ENCODE data around the gene PSMD2.

DNA sequence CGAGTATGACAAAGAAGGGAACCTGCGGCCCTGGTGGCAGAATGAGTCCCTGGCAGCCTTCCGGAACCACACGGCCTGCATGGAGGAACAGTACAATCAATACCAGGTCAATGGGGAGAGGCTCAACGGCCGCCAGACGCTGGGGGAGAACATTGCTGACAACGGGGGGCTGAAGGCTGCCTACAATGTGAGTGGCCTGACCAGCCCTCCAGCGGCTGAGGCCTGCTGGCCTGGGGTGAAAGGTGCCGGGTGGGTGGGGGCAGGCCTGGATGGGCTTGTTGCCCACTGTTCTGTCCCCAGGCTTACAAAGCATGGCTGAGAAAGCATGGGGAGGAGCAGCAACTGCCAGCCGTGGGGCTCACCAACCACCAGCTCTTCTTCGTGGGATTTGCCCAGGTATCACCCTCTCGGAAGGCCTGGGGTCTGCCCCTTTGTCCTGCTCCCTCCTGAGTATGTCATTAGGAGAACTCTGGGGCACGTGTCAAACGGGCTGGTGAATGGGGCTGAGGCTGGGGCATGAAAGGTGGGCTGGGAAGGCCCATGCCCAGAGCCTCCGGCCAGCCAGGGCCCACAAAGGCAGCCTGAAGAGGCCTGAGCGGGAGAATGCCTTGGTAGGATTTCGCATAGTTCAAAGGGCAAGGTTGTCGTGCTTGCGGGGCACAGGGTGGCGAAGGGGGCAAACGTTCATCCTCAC, 7.8 kb upstream of the PSMD2 start:
- TF ChIP-seq, protein P1, sequence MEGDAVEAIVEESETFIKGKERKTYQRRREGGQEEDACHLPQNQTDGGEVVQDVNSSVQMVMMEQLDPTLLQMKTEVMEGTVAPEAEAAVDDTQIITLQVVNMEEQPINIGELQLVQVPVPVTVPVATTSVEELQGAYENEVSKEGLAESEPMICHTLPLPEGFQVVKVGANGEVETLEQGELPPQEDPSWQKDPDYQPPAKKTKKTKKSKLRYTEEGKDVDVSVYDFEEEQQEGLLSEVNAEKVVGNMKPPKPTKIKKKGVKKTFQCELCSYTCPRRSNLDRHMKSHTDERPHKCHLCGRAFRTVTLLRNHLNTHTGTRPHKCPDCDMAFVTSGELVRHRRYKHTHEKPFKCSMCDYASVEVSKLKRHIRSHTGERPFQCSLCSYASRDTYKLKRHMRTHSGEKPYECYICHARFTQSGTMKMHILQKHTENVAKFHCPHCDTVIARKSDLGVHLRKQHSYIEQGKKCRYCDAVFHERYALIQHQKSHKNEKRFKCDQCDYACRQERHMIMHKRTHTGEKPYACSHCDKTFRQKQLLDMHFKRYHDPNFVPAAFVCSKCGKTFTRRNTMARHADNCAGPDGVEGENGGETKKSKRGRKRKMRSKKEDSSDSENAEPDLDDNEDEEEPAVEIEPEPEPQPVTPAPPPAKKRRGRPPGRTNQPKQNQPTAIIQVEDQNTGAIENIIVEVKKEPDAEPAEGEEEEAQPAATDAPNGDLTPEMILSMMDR (IDR thresholded peaks at IDR 0.05), result no peak
- no peak for TF ChIP-seq POLR2A (IDR thresholded peaks at IDR 0.05)

Data from heart left ventricle (tissue), 13 donors.